WERI-Rb-1 (cell line): ENCODE data around the gene HES4.

ENCODE experiments used
- DNase-seq: peaks from one replicate; pipeline ENCODE4 v3.0.0-alpha.2; 2020
- H3K27ac ChIP-seq: fragments of 250-450 bp; sonication (Bioruptor Pico); 2 replicates; pipeline ENCODE4 v1.5.1; 2020; ENCODE audit warnings: mild to moderate bottlenecking, moderate library complexity
- H3K27me3 ChIP-seq: fragments of 250-450 bp; sonication (Bioruptor Pico); 2 replicates; pipeline ENCODE4 v1.5.1; 2021; ENCODE audit warnings: mild to moderate bottlenecking, low read depth, moderate library complexity; ENCODE audit not compliant: insufficient read depth, severe bottlenecking
- H3K36me3 ChIP-seq: fragments of 250-450 bp; sonication (Bioruptor Pico); 2 replicates; pipeline ENCODE4 v1.5.1; 2020; ENCODE audit warnings: mild to moderate bottlenecking, moderate library complexity
- H3K4me3 ChIP-seq: 2 replicates; pipeline ENCODE4 v1.5.1; 2011; ENCODE audit warnings: low read depth, mild to moderate bottlenecking, control low read depth, low read length
- H3K9me3 ChIP-seq: fragments of 250-450 bp; sonication (Bioruptor Pico); 2 replicates; pipeline ENCODE4 v1.5.1; 2021; ENCODE audit warnings: mild to moderate bottlenecking, moderate library complexity; ENCODE audit not compliant: severe bottlenecking
- CTCF ChIP-seq: IDR thresholded peaks from 2 replicates; pipeline ENCODE4 v1.5.1; 2011; ENCODE audit warnings: low read depth, mild to moderate bottlenecking, control low read depth, inconsistent platforms, low read length

The HES4 gene

GRCh38 chr1:962381-963300 lies 37.3 kb downstream of the HES4 start:
- Histone ChIP-seq H3K27ac (no peak overlapping the region), H3K27me3 (no peaks in the 10 kb centered on the region), H3K36me3 (peaks cover 29% of the 10 kb centered on the region), H3K9me3 (no peaks in the 10 kb centered on the region), H3K4me3 (no peak overlapping the region)
- DNase-seq: no peak
- TF ChIP-seq CTCF: no peak

GRCh38 chr1:961132-961669 lies 38.7 kb downstream of the HES4 start:
- H3K27ac ChIP-seq: no peak overlapping the region
- no peaks in the 10 kb centered on the region for H3K27me3 ChIP-seq
- TF ChIP-seq CTCF: no peak
- no peak for DNase-seq
- H3K4me3 ChIP-seq: peak overlapping the region; percentile 66
- H3K36me3 ChIP-seq: peaks cover 38% of the 10 kb centered on the region
- no peaks in the 10 kb centered on the region for H3K9me3 ChIP-seq

GRCh38 chr1:960363-961131 lies 39.4 kb downstream of the HES4 start, which contains the start of gene KLHL17:
Gene KLHL17, plus strand, starts transcription at chr1:960584. Its CDS starts 110 bp downstream, at chr1:960694.
- no peaks in the 10 kb centered on the region for H3K27me3 ChIP-seq
- peak; percentile 89 for DNase-seq
- peak within 1 kb of the TSS; percentile 66 for H3K4me3 ChIP-seq
- peak within 1 kb of the TSS; percentile 68 for H3K27ac ChIP-seq
- peaks cover 42% of the 10 kb centered on the region for H3K36me3 ChIP-seq
- TF ChIP-seq CTCF: no peak
- H3K9me3 ChIP-seq: no peaks in the 10 kb centered on the region

GRCh38 chr1:959731-960362 lies 40.0 kb downstream of the HES4 start:
- H3K36me3 ChIP-seq: peaks cover 43% of the 10 kb centered on the region
- H3K4me3 ChIP-seq: peak overlapping the region; percentile 66
- peak overlapping the region; percentile 68 for H3K27ac ChIP-seq
- H3K27me3 ChIP-seq: no peaks in the 10 kb centered on the region
- no peaks in the 10 kb centered on the region for H3K9me3 ChIP-seq
- DNase-seq: no peak
- no peak for TF ChIP-seq CTCF

GRCh38 chr1:958823-959730 lies 40.8 kb downstream of the HES4 start, which contains the start of gene NOC2L:
Gene NOC2L, minus strand, starts transcription at chr1:959256. Its CDS starts 16 bp downstream, at chr1:959240.
- H3K36me3 ChIP-seq: peaks cover 46% of the 10 kb centered on the region
- peak within 1 kb of the TSS; percentile 60 for H3K27ac ChIP-seq
- TF ChIP-seq CTCF: no peak

More at GRCh38 chr1:958823-959730, 40.8 kb downstream of the HES4 start, which contains the start of gene NOC2L:
- peak; percentile 91 for DNase-seq
- no peaks in the 10 kb centered on the region for H3K9me3 ChIP-seq
- no peaks in the 10 kb centered on the region for H3K27me3 ChIP-seq
- peak within 1 kb of the TSS; percentile 100 for H3K4me3 ChIP-seq
